Tibial artery (tissue), 4 donors: ENCODE results near the gene KLK5.

Experiments
- DNase-seq, 2 donors: peaks; one replicate each; pipeline ENCODE4 v3.0.0-alpha.2; 2019
- H3K27ac ChIP-seq, 2 donors: fragments of 200-600 bp; sonication (generic) in 1 of 2; 1 replicate in 1 of 2; 2 replicates in 1 of 2; pipeline ENCODE4 v1.5.1; 2018 to 2019; ENCODE audit warnings: mild to moderate bottlenecking in 1 of 2
- H3K27me3 ChIP-seq, 2 donors: fragments of 200-600 bp; sonication (generic) in 1 of 2; one replicate each; pipeline versions ENCODE4 v1.5.1 to v1.6.0; 2016 to 2019
- H3K36me3 ChIP-seq, 3 donors: fragments of 200-600 bp; sonication (generic) in 2 of 3; one replicate each; pipeline ENCODE4 v1.5.1; 2016 to 2019; ENCODE audit warnings: mild to moderate bottlenecking in 2 of 3
- H3K4me1 ChIP-seq, 4 donors: fragments of 200-600 bp; sonication (generic) in 2 of 4; 1 replicate in 3 of 4; 2 replicates in 1 of 4; pipeline ENCODE4 v1.5.1; 2016 to 2019
- H3K4me3 ChIP-seq, 2 donors: fragments of 200-600 bp; sonication (generic) in 1 of 2; 1 replicate in 1 of 2; 2 replicates in 1 of 2; pipeline ENCODE4 v1.5.1; 2018 to 2019; ENCODE audit warnings: mild to moderate bottlenecking in 2 of 2
- H3K9me3 ChIP-seq, 3 donors: fragments of 200-600 bp; sonication (generic) in 1 of 3; one replicate each; pipeline ENCODE4 v1.5.1; 2016 to 2019
- intact Hi-C: fragments of 100-400 bp; cut with DNase I; formaldehyde crosslinking; loops from one replicate; pipeline ENCODE4 v1.15.0; 2023; ENCODE audit warnings: low total_unique reads
- TF ChIP-seq, protein P1 (sequence below), 2 experiments: fragments of 200-600 bp in 1 of 2; fragments of 450-650 bp in 1 of 2; IDR thresholded peaks; one replicate each; pipeline ENCODE4 v1.5.1; 2017 to 2019; ENCODE audit warnings: antibody characterized with exemption in 2 of 2, mild to moderate bottlenecking in 1 of 2, moderate library complexity in 1 of 2

Gene KLK5

DNA sequence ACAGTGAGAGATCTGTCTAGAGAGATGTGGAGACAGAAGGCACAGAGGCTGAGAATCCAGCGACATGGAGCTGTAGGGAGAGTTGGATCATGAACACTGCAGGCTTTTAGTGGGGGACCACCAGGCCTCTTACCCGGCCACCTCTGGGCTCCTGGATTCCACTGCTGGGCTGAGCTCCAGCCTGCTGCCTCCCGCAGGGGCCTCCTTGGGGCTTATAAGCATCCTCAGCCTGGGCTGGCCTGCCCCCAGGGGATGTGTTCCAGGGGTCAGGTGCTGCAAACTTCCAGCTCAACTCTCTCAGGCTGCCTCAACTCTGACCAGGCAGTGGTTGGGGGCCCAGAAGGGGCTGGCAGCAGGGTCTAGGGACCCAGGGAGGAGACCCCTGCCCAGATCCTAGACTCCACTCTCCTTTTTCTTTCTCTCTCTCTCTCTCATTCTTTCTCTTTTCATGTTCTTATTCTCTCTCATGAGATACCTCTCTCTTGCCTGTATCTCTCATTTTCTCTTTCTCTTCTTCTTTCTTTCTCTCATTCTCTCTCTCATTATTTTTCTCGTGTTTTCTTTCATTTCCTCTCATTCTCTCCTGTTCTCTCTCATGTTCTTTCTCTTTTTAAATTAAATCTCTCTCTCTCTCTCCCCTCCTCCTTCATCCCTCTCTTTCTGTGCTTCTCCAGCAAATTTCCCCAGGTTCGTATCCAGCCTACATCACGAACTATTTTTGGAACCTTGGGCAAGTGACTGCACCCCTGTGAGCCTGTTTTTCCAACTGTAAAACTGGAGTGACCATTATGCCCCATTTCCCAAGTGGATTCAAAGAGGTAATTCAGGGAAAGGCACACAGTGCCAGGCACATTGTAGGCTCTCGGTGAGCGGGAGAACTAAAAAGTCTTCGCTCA is 41.4 kb downstream of the KLK5 start, which contains the start of gene KLK4:
TSS of gene KLK4 (minus strand) at position 190 of the 896 bp plus-strand sequence. CDS start 657 bp downstream, outside the sequence.
- Histone ChIP-seq H3K27me3 (peaks cover 0 to 65% of the 10 kb centered on the region in 2 donors), H3K27ac (no peak within 1 kb of the TSS), H3K36me3 (no peaks in the 10 kb centered on the region), H3K4me1 (peaks cover 0 to 9% (median 0%) of the 10 kb centered on the region in 4 donors), H3K4me3 (no peak within 1 kb of the TSS), H3K9me3 (no peaks in the 10 kb centered on the region)
- TF ChIP-seq, protein P1, sequence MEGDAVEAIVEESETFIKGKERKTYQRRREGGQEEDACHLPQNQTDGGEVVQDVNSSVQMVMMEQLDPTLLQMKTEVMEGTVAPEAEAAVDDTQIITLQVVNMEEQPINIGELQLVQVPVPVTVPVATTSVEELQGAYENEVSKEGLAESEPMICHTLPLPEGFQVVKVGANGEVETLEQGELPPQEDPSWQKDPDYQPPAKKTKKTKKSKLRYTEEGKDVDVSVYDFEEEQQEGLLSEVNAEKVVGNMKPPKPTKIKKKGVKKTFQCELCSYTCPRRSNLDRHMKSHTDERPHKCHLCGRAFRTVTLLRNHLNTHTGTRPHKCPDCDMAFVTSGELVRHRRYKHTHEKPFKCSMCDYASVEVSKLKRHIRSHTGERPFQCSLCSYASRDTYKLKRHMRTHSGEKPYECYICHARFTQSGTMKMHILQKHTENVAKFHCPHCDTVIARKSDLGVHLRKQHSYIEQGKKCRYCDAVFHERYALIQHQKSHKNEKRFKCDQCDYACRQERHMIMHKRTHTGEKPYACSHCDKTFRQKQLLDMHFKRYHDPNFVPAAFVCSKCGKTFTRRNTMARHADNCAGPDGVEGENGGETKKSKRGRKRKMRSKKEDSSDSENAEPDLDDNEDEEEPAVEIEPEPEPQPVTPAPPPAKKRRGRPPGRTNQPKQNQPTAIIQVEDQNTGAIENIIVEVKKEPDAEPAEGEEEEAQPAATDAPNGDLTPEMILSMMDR (IDR thresholded peaks at IDR 0.05) = no peak
- no peak for DNase-seq
- intact Hi-C loops = no loop called here

DNA sequence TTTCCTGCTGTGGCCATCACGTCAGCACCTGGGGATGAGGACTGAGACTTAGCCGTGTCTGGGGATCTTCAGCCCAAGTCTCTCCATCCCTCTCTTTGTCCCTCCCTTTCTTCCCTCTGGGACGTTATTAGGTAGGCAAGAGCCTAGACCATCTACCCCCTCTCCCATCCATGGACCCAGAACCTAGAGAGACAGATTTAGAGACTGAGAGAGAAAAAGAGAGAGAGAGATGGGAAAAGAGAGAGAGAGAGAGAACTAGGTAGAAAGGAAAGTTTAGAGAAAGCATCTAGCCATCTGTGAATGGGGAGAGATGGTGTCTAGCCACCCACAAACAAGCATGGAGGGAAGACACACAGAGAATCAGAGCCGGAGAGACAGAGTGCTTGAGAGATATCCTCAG is 42.1 kb downstream of the KLK5 start:
- H3K9me3 ChIP-seq = no peaks in the 10 kb centered on the region
- DNase-seq = no peak
- peaks cover 0 to 67% of the 10 kb centered on the region in 2 donors for H3K27me3 ChIP-seq
- TF ChIP-seq, protein P1 (IDR thresholded peaks at IDR 0.05) = no peak
- no peak overlapping the region for H3K27ac ChIP-seq
- H3K4me1 ChIP-seq = peaks cover 0 to 9% (median 0%) of the 10 kb centered on the region in 4 donors
- H3K4me3 ChIP-seq = no peak overlapping the region
- intact Hi-C loops = no loop called here
- H3K36me3 ChIP-seq = no peaks in the 10 kb centered on the region

DNA sequence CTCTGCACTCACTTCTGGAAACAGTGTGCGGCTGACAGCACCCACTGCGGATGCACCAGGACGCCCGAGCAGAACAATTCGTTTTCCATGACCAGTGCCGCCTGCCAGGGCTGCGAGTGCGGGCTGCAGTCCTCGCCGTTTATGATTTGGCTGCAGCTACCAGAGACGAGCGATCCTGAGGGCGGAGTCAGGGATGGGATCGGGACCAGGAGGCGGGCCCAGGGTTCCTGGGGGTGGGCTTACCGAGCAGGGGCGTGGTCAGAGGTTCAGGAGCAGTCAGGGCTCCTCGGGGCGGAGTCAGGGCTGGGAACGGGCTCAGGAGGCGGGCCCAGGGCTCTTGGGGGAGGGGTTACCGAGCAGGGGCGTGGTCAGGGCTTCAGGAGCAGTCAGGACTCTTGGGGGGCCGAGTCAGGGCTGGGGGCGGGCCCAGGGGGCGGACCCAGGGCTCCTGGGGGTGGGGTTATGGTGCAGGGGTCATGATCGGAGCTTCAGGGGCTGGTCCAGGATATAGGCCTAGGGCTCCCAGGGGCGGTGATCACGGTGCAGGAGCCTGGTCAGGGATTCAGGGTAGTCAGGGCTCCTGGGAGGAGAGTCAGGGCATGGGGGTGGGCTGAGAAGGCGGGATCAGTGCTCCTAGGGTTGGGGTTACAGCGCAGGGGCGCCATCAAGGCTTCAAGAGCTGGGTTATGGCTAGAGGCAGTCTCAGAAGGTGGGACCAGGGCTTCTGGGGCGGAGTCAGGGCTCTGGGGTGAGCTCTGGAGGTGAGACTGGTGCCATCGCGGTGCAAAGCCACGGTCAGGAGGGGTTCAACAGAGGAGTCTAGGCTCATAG is 43.4 kb downstream of the KLK5 start:
- H3K9me3 ChIP-seq = no peaks in the 10 kb centered on the region
- no peak overlapping the region for H3K4me3 ChIP-seq
- DNase-seq = no peak
- no peak overlapping the region for H3K27ac ChIP-seq
- TF ChIP-seq, protein P1 (IDR thresholded peaks at IDR 0.05) = no peak
- H3K36me3 ChIP-seq = no peaks in the 10 kb centered on the region
- peaks cover 0 to 9% (median 0%) of the 10 kb centered on the region in 4 donors for H3K4me1 ChIP-seq
- intact Hi-C loops = no loop called here
- peaks cover 0 to 65% of the 10 kb centered on the region in 2 donors for H3K27me3 ChIP-seq

DNA sequence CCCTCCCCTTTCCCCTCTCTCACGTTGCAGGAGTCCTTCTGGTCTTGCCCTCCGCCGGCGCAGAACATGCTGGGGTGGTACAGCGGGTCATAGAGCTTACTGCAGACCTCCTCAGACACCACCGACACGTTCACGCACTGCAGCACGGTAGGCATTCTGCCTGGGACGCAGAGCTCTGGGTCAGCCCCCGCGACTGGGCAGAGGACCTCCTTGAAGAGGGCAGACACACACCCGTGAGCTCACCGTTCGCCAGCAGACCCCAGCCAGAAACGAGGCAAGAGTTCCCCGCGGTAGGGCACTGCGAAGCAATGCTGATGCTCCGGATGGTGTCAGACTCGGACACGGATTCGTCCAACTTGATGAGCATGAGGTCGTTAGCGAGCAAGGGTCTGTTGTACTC is 44.5 kb downstream of the KLK5 start:
- intact Hi-C loops = no loop called here
- TF ChIP-seq, protein P1 (IDR thresholded peaks at IDR 0.05) = no peak
- Histone ChIP-seq H3K4me1 (peaks cover 0 to 9% (median 0%) of the 10 kb centered on the region in 4 donors), H3K9me3 (no peaks in the 10 kb centered on the region), H3K27ac (no peak overlapping the region), H3K27me3 (peaks cover 0 to 65% of the 10 kb centered on the region in 2 donors), H3K4me3 (no peak overlapping the region), H3K36me3 (no peaks in the 10 kb centered on the region)
- DNase-seq = no peak

DNA sequence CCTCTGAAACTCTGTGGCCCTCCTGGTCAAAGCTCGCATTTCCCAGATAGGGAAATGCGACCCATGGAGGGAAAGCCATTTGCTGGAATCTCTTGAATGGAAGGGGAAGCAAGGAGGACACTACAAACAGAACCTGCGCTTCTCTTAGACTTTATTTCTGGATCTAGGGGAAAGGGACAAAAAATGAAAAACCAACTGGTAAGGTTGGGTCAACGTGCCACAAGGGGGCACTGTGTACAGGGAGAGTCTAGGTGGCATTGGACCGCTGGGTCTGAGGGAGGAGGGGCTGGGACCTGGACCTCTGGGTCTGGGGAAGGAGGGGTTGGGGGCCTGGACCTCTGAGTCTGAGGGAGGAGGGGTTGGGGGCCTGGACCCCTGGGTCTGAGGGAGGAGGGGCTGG is 46.6 kb downstream of the KLK5 start:
- Histone ChIP-seq H3K4me1 (peaks cover 0 to 9% (median 0%) of the 10 kb centered on the region in 4 donors), H3K36me3 (no peaks in the 10 kb centered on the region), H3K4me3 (no peak overlapping the region), H3K27me3 (peaks cover 0 to 44% of the 10 kb centered on the region in 2 donors), H3K27ac (no peak overlapping the region), H3K9me3 (no peaks in the 10 kb centered on the region)
- DNase-seq = no peak
- TF ChIP-seq, protein P1 (IDR thresholded peaks at IDR 0.05) = no peak
- intact Hi-C loops = no loop called here
